Liver (tissue), 9 donors: ENCODE measurements around the gene RIPK1. TPM values are rescaled to one million over a fixed set of nuclear protein-coding genes. Genes with fewer than 3 reads are reported as not detected.

Source experiments
- DNase-seq: peaks from one replicate; pipeline ENCODE4 v3.0.0-alpha.2; 2017; ENCODE audit warnings: low spot score
- H3K27ac ChIP-seq, 2 donors: one replicate each; pipeline ENCODE4 v1.7.0; 2013; ENCODE audit warnings: inconsistent platforms in 2 of 2, low read length in 2 of 2, control low read depth in 1 of 2, low read depth in 1 of 2, mild to moderate bottlenecking in 1 of 2
- H3K27me3 ChIP-seq, 4 donors: one replicate each; pipeline versions ENCODE4 v1.6.1 to v1.7.0; 2013; ENCODE audit warnings: low read length in 3 of 4, inconsistent platforms in 1 of 4, mild to moderate bottlenecking in 1 of 4, moderate library complexity in 1 of 4; ENCODE audit not compliant: control insufficient read depth in 4 of 4, insufficient read depth in 4 of 4
- H3K36me3 ChIP-seq, 4 donors: one replicate each; pipeline versions ENCODE4 v1.6.1 to v1.7.0; 2013; ENCODE audit warnings: low read length in 3 of 4, mild to moderate bottlenecking in 3 of 4, low read depth in 1 of 4, moderate library complexity in 1 of 4; ENCODE audit not compliant: control insufficient read depth in 4 of 4, insufficient read depth in 3 of 4
- H3K4me1 ChIP-seq, 4 donors: one replicate each; pipeline versions ENCODE4 v1.6.1 to v1.7.0; 2013; ENCODE audit warnings: low read length in 3 of 4, mild to moderate bottlenecking in 3 of 4, moderate library complexity in 1 of 4; ENCODE audit not compliant: control insufficient read depth in 4 of 4, insufficient read depth in 4 of 4
- H3K4me3 ChIP-seq, 3 donors: one replicate each; pipeline versions ENCODE4 v1.6.1 to v1.7.0; 2013; ENCODE audit warnings: low read length in 3 of 3, control low read depth in 1 of 3, low read depth in 1 of 3, mild to moderate bottlenecking in 1 of 3
- H3K9ac ChIP-seq, 2 donors: one replicate each; pipeline ENCODE4 v1.7.0; 2013; ENCODE audit warnings: low read length in 2 of 2, mild to moderate bottlenecking in 2 of 2, moderate library complexity in 2 of 2, control low read depth in 1 of 2, low read depth in 1 of 2
- H3K9me3 ChIP-seq, 4 donors: one replicate each; pipeline versions ENCODE4 v1.6.1 to v1.7.0; 2013; ENCODE audit warnings: low read length in 3 of 4; ENCODE audit not compliant: control insufficient read depth in 4 of 4
- FOXA2 ChIP-seq: IDR thresholded peaks from 2 replicates; pipeline ENCODE4 v1.6.1; 2016; ENCODE audit warnings: antibody characterized with exemption
- HNF4A ChIP-seq, 2 donors: conservative IDR thresholded peaks; 2 replicates each; pipeline ENCODE4 v1.6.1; 2016; ENCODE audit warnings: antibody characterized with exemption in 2 of 2, mild to moderate bottlenecking in 2 of 2
- HNF4G ChIP-seq: IDR thresholded peaks from 2 replicates; pipeline ENCODE4 v1.6.1; 2016; ENCODE audit warnings: antibody characterized with exemption
- NR2F2 ChIP-seq: IDR thresholded peaks from 2 replicates; pipeline ENCODE4 v1.6.1; 2016; ENCODE audit warnings: antibody characterized with exemption
- RAD21 ChIP-seq, 2 donors: IDR thresholded peaks; 2 replicates each; pipeline ENCODE4 v1.6.1; 2016; ENCODE audit warnings: antibody characterized with exemption in 2 of 2, mild to moderate bottlenecking in 2 of 2
- REST ChIP-seq: IDR thresholded peaks from 2 replicates; pipeline ENCODE4 v1.6.1; 2016; ENCODE audit warnings: antibody characterized with exemption, mild to moderate bottlenecking
- WGBS: extraction: QIAGEN DNeasy Blood & Tissue Kit; methylation state at CpG from one replicate; pipeline ENCODE4 v1.1.7; 2013; 5-methylcytosine and 5-hydroxymethylcytosine counted together
- polyA plus RNA-seq, 2 donors: library from polyadenylated mRNA; stranded (reverse) in 1 of 2; unstranded in 1 of 2; fragments of 200-250 nt in 1 of 2; fragments of >200 nt in 1 of 2; fragmentation: Nextera tagmentation in 1 of 2; extraction: Ambion mirVana in 1 of 2; gene quantifications; one replicate each; pipeline versions ENCODE4 v1.2.1 to v1.2.3, GENCODE V29; 2013 to 2015
- total RNA-seq, 2 donors: library from RNA; depleted of rRNA; stranded (reverse); fragments of >200 nt; gene quantifications; one replicate each; pipeline ENCODE4 v1.2.3, GENCODE V29; 2014
- TF ChIP-seq, protein P1 (sequence below): IDR thresholded peaks from 2 replicates; pipeline ENCODE4 v1.6.1; 2016; ENCODE audit warnings: antibody characterized with exemption
- TF ChIP-seq, protein P2 (sequence below): IDR thresholded peaks from 2 replicates; pipeline ENCODE4 v1.6.1; 2016; ENCODE audit warnings: antibody characterized with exemption
- TF ChIP-seq, protein P3 (sequence below): fragments of 150-350 bp; IDR thresholded peaks from 2 replicates; pipeline ENCODE4 v1.5.1; 2017; ENCODE audit warnings: improper control_type of control experiment, low read depth, low read length; ENCODE audit not compliant: missing input control
- donor health status: healthy.
- donor health status: healthy.
- donor health status: healthy.
- donor health status: healthy.
- donor health status: healthy.

The RIPK1 gene
- total and polyA plus RNA-seq, 4 donors, result 6.7 to 27.2 (median 13.3) TPM

GRCh38 chr6:3125815-3126214 is 57.5 kb downstream of the RIPK1 start:
- Histone ChIP-seq H3K4me3 (no peak overlapping the region), H3K9me3 (no peaks in the 10 kb centered on the region), H3K4me1 (peaks cover 2 to 35% (median 25%) of the 10 kb centered on the region in 4 donors), H3K27me3 (no peaks in the 10 kb centered on the region), H3K36me3 (peaks cover 10 to 21% (median 15%) of the 10 kb centered on the region in 4 donors), H3K9ac (no peak overlapping the region), H3K27ac (no peak overlapping the region)
- no peak for DNase-seq
- TF ChIP-seq NR2F2 (no peak), RAD21 (IDR thresholded peaks at IDR 0.05) (no peak), HNF4A (conservative IDR thresholded peaks at IDR 0.05) (no peak), HNF4G (no peak), FOXA2 (no peak)
- TF ChIP-seq, protein P1, sequence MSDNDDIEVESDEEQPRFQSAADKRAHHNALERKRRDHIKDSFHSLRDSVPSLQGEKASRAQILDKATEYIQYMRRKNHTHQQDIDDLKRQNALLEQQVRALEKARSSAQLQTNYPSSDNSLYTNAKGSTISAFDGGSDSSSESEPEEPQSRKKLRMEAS, result no peak
- TF ChIP-seq, protein P2, sequence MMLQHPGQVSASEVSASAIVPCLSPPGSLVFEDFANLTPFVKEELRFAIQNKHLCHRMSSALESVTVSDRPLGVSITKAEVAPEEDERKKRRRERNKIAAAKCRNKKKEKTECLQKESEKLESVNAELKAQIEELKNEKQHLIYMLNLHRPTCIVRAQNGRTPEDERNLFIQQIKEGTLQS, result no peak
- 28% methylated on average over 2 of the region's 2 CpGs for WGBS

DNA sequence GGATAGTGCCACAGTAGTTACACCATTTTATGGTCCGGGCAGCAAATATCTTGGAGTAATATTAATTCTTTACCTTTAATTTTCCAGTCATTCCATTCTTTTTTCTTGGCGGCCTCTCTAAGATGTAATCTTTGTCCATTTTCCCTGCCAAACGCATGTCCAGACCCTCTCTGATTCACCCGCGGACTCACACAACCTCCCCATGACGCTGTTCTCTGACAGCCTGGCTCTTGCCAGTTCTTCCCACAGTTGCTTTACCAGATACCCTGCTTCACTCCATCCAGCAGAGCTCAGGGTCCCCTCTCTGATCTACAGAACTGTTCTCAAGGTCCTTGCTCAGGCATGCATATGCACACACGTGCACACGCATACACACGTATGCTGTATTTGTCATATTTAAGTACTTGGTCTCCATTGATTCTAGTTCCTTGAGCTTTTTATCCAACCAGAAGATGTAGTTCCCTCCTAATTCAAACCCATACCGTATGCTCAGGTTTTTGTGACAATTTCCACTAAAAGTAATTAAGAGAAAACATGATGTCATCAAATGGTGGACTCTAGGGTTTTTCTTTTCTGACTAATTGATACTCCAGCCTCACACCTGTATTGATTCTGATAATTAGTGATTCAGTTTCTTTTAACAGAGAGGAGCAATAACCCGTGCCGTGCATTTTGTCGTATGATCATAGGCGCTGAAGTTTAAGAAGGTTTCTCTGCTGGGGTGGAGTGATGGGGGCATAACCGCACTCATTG is 60.2 kb downstream of the RIPK1 start:
- 96% methylated on average over 15 of the region's 15 CpGs for WGBS

More for the DNA sequence above, 60.2 kb downstream of the RIPK1 start:
- Histone ChIP-seq H3K27ac (no peak overlapping the region), H3K9me3 (no peaks in the 10 kb centered on the region), H3K36me3 (peaks cover 10 to 32% (median 24%) of the 10 kb centered on the region in 4 donors), H3K9ac (no peak overlapping the region), H3K27me3 (no peaks in the 10 kb centered on the region), H3K4me1 (peaks cover 2 to 34% (median 17%) of the 10 kb centered on the region in 4 donors), H3K4me3 (no peak overlapping the region)
- no peak for DNase-seq
- TF ChIP-seq, protein P3, sequence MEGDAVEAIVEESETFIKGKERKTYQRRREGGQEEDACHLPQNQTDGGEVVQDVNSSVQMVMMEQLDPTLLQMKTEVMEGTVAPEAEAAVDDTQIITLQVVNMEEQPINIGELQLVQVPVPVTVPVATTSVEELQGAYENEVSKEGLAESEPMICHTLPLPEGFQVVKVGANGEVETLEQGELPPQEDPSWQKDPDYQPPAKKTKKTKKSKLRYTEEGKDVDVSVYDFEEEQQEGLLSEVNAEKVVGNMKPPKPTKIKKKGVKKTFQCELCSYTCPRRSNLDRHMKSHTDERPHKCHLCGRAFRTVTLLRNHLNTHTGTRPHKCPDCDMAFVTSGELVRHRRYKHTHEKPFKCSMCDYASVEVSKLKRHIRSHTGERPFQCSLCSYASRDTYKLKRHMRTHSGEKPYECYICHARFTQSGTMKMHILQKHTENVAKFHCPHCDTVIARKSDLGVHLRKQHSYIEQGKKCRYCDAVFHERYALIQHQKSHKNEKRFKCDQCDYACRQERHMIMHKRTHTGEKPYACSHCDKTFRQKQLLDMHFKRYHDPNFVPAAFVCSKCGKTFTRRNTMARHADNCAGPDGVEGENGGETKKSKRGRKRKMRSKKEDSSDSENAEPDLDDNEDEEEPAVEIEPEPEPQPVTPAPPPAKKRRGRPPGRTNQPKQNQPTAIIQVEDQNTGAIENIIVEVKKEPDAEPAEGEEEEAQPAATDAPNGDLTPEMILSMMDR, result no peak
- no peak for TF ChIP-seq REST
